SKM-1 (cell line): Measurements from ENCODE around the gene IPCEF1.

ENCODE experiments used
- DNase-seq: peaks from one replicate; lab custom pipeline; 2025; ENCODE audit not compliant: unreplicated experiment; lab: John Stamatoyannopoulos, UW

IPCEF1 gene

DNA sequence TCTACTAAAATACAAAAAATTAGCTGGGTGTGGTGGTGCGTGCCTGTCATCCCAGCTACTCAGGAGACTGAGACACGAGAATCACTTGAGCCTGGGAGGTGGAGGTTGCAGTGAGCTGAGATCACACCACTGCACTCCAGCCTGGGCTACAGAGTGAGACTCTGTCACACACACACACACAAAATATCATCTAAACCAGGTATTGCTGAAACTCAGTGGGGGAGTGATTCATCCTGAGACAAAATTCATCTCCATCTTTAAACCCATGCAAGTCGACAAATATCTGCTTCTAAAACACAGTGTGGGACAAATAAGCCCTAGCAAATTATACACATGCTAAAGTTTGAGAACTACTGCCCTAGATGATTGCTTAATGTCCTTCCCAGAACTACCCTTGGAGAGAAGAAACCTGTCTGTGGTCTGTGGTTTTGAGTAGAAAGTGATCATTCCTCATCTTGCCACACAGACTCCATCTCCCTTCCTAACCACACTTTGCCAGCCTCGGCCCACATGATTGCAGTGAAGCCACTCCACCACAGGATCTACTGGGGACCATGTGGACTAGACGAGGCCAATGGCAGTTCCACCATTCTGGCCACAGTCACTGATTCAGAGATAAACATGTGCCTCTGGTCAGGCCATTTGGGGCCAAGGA, 187.3 kb downstream of the IPCEF1 start:
- DNase-seq: peak; percentile 81

DNA sequence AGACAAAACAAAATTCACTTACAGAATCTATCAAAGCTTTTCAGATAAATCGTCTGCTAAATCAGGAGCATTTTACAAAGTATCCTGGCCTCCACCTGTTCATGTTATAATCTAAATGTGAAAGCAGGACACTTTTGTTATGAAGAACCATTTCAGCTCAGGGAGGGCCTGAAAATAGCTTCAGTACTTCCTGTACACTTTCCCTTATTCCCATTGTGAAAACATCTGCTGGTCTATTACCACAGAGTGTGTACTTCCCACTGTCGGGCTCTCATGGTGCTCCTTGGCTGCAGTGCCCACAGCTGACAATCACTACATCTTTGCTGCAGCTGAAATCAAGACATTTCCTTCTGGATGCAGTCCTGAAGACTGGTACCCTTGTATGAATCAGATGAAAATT, 189.5 kb downstream of the IPCEF1 start:
- DNase-seq: no peak

DNA sequence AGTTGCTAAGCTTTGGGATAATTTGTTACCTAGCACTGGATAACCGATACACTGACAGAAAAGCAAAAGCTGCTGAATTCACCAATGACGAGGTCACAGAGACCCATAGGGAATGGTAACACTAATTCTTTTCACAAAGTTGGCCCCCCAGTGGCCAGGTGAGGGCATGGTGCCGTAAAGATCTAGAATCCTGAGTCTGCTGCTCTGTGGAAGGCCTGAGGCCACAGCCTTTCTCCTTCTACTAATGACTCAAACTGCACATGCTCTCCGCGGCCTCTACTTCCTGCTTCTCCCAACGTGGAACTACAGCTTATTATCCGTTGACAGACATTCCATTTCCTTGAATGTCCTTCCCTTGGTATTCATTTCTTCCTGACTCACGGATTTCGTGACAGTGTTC, 190.5 kb downstream of the IPCEF1 start:
- no peak for DNase-seq

DNA sequence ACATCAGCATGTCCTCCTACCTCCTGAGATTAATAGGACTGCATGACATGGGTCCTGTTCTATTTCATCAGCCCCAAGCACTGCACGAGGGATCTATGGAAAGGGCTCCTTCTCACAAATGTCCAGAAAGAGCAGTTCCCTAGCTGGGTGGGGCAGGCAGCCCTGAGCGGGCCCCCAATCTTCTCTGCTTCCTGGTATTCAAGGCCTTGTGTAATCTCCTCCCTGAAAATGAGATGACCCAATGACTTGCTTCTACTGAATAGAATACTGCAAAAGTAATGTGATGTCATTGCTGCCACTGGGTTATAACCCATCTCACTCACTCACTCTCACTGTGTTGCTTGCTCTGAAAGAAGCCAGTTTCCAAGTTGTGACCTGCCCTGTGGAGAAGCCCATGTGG, 191.1 kb downstream of the IPCEF1 start:
- DNase-seq: no peak

DNA sequence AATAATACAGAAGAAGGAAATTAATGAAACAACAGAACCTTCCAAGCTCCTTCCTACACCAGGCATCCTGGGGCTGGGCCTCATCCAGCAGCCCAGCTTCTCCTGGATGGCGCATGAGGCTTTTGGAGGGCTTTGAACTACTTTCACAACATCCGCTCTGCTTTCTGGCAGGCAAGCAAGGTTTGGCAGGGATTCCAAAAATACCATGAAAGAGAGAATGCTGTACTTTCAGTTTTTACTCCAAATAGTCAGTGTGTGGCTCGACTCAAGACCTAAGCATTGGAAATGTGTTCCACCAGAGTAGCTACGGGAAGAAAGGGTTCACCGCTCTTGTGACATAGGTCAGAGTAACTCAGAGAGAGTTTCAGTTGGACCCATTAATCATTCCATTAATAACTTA, 192.2 kb downstream of the IPCEF1 start:
- DNase-seq: no peak

DNA sequence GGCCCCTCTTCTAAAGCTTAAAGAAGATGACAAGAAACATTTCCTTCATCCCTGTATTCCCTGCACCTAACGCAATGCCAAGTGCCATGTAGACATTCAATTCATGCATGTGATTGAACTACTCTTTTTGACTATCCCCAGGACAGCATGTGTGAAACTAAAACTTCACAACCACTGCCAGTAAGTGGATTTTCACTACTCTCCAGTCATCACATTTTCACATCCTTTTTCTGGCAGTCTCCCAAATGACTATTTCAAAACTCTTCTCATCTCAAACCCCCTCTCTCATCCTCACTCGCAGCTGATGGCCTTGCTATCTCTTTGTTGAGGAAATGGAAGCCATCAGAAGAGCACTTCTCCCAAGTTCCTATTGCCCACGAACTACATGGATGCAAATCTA, 194.9 kb downstream of the IPCEF1 start:
- no peak for DNase-seq

DNA sequence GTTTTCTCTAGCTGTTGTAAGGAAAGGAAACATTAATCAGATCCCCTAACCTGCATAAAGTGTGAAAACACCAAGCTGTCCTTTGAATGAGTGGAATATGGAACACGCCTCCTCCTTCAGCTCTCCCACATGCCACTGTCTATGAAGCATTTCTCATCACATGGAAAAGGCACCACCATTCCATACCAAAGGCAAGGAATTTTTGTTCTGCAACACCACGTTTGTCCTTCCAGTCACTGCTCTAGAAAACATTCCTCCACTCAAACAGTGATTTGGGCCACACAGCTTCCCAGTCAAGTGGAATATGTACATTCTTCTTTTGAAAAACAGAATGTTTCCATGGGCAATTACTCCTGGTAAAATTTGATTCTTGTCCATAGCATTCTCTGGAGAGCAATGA, 197.5 kb downstream of the IPCEF1 start:
- DNase-seq: no peak

DNA sequence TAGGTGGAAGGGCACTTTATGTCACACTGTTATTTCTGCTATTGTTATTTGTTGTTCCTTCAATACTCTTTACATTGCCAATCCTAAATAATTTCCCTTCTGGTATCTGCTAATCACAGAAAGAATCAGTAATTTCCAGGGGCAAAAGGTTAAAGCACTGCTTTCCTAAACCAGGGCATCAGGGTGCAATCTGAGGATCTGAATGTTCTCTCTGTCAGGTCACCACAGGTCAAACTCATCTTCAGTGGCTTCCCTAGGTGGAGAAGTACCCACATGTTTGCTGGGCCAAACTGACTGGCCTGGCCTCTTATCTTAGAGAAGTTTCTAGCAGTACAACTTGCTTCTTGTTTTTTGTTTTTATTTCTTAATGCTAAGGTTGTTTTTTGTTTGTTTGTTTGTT, 198.9 kb downstream of the IPCEF1 start:
- DNase-seq: no peak

DNA sequence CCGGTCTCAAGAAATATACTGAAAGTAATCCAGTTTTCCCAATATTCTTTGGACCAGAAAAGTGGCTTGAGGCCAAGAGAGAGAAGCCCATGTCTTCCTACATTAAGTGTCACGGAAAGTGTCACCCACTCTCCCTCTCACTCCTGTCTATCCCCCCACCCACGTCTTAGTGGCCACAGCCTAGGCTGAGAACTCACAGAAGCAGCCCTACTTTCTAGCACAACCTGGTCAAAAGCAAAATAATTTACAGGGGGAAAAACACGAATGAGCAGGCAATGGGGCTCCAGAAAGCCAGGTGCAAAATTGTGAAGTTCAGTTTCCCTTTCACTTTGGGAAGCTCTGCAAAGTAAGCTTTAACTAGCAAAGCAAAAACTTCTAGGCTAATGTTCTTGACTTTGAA, 199.5 kb downstream of the IPCEF1 start:
- no peak for DNase-seq

DNA sequence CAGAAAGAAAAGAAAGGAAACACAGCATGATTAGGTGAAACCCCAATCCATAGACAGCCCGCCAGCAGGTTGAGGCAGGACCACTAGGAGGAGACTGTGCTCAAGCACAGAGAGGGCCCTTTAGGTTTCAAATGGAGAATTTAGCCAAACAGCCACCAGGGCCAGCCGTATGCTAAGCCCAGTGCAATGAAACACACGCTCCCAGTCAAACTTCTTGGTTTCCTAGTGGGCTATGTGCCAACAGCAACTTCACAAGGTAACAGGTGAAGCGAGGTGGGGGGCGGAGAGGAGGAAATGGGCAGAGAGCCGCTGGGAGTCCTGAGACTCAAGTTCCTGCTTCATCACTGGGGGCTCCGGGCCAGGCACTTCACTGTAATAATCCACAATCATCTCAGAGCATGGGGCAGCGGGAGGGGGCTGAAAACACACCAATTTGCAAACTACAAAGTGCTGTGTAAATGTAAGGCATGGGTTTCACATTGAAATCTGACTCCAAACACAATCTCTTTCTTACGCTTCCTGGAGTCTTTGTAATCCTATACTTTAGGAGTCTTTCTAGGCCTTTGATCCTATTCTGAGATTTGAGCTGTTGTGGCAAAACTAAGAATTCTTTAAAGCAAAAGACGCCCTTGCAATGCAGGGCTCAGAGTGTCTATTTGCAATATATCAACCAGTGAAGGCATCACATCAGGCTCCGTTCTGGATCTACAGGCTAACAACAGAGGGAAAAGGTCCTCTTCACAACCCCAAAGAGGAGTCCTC, 200.3 kb downstream of the IPCEF1 start:
- DNase-seq: peak; percentile 28

DNA sequence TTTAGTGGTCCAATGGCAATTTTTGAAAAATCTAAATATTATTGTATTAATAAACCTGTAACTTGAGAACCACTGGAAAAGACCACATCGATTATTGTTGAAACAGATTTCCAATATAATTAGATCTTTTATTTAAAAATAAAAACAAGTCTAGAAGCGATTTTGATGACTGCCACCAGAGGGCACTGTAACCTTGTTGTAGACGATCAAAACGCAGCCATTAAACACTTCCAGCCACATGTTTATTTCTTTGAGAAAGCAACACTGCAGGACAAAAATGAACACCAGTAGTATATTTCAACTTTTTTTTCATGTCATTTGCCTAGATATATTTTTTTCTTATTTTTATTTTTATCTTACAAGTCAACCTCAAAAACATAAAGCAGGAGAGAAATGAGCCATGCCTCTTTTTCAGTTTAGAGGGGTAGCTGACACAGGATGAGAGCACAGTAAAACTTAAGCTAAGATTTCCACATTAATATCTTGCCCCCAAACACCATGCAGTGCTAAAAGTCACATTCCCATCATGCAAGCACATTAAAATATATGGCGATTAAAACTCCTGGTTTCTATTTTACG, 202.1 kb downstream of the IPCEF1 start:
- peak; percentile 61 for DNase-seq

DNA sequence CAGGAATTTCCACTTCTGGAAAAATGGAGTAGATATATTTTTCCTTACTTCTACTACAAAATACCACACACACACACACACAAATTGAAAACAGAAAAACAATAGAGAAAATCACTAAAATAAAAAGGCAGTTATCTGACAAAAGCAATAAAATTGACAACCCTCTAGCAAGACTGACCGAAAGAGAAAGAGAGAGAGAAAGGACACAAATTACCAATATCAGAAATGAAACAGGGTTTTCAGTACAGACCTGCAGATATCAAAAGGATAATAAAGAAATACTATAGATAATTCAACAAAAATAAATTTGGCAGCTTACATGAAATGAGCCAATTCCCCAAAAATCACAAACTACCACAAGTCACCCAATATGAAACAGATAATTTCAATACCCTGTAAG, 212.8 kb downstream of the IPCEF1 start:
- DNase-seq: no peak

DNA sequence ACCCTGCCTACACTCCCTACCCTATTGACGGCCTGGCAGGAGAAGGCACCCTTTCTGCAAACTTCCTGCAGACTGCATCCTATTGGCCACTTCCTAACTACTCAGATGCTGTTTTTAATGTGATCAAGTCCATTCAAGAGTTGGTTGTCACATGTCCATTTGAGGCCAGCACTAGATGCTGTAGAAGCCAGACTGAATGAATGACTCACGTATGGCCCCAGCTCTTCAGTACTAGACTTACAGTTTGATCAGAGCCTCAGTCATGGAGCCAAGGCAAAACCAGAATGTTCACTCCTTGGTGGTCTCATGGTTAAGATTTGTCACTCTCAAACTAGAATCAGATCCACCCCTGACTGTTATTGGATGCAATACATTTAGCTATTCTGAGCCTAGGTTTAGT, 215.9 kb downstream of the IPCEF1 start:
- DNase-seq: no peak

DNA sequence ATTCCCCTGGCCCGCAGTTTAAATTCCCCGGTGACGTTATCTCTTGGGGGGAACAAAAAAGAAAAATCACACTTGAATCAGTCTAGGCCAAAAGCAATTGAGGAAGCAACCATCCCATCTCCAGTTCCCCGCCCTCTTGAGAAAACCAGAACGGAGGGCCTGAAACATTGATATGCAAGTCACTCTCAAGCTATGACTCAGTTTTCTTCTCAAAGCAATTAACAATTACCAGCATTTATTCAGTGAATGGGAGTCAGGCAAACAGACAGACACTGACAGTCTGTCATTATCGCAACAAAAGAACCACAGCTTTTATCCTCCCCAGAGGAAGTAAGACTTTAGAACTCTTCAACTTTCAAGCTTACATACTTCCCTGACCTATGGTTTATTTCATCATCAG, 216.7 kb downstream of the IPCEF1 start:
- DNase-seq: peak; percentile 70

DNA sequence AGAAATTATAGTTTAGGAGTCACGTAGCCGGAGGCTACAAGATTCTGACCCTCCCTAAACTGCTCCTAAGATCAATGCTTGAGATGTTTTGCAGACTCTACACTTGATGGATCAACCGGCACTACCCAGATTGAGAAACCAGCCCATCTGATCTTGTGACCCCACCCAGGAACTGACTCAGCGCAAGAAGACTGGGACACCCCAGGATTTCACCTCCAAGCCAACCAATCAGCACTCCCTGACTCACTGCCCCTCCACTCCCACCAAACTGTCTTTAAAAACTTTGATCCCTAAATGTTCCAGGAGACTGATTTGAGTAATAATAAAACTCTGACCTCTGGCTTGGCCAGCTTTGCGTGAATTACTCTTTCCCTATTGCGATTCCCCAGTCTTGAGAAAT, 217.8 kb downstream of the IPCEF1 start:
- DNase-seq: no peak

DNA sequence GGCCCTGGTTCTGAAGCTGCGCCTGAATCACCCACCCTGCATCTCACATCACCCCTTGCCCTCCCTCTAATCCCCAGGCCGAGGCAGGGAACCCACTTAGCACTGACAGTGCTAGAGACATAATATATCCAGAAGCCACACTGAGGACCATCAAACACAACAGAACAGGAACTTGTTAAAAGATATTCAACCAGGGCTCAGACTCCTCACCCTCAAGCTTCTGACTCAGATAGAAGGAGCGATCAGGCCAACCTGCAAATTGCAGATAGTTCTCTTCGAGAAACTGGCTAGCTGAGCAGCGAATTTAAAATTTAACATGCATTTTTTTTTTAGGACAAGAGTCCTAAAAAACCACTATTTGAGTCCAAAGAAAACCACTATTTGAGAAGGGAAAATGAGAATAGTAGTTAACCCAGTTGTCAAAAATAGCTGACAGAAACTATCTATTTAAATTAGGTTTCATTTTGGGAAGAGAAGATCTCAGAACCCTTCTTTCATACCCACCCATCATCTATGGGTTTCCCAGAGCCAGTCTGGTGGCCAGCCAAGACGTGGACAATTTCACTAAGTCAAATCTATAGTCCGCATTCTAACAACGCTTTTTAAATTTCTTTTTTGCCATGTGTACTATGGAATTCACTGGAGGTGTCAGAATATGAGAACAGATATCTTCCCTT, 222.0 kb downstream of the IPCEF1 start:
- no peak for DNase-seq

DNA sequence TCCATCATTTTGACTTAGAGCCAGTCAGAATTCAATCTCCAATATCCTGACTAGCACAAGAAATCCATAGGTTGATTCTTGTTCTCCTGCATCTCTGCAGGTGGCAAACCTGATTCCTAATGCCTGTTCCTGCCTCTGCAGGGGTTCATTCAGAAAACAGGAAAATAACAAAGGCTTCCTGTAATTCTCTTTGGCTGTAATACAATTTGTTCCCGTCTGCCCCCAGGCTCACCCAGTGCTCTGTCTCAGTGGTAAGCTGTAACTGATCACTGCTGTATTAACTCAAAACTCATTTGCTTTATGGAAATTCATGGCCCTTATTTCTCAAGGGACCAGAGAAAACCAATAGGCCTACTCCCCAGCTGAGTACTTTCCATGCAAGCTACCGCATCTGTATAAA, 228.9 kb downstream of the IPCEF1 start:
- no peak for DNase-seq

DNA sequence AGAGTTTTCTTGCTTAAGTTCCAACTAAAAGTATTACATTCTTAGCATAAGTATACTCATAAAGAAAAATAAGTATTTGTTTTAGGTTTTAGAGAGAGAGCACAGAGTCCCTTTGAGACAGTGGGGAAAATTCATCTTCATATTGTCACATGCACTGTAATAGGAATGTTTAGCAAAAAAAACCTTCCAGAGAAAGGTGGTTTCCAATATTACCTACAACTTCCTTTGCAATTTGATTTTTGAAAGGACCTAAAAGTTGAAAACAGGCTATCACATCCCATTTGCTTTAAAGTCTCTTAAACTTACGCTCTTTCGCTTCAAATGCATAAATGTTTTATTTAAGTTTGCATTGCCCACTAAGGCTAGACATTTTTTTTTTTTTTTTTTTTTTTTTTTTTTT, 231.2 kb downstream of the IPCEF1 start:
- no peak for DNase-seq

DNA sequence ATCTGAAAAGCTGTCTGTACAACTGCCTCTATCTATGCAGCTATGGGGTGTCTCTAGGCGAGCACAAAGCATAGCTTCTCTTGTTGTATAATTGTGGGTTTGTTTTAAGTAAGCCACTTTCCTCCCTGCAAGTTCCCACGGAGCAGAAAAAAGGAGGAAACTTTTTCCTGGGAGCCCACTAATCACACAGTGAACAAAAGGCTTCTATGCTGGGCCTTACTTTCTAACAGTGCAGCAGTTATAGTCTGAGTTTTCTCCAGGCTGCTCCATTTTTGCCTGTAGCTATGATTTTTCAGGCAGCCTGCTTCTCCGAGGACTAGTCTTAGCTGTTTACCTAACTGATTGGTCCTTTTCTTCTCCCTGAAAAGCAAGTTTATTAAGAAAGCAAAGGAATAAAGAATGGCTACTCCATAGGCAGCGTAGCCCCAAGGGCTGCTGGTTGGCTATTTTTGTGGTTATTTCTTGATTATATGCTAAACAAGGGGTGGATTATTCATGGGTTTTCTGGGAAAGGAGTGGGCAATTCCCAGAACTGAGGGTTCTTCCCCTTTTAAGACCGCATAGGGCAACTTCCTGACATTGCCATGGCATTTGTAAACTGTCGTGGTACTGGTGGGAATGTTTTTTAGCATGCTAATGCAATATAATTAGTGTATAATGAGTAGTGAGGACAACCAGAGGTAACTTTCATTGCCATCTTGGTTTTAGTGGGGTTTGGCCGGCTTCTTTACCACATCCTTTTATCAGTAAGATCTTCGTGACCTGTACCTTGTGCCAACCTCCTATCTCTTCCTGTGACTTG, 233.2 kb downstream of the IPCEF1 start:
- DNase-seq: no peak

DNA sequence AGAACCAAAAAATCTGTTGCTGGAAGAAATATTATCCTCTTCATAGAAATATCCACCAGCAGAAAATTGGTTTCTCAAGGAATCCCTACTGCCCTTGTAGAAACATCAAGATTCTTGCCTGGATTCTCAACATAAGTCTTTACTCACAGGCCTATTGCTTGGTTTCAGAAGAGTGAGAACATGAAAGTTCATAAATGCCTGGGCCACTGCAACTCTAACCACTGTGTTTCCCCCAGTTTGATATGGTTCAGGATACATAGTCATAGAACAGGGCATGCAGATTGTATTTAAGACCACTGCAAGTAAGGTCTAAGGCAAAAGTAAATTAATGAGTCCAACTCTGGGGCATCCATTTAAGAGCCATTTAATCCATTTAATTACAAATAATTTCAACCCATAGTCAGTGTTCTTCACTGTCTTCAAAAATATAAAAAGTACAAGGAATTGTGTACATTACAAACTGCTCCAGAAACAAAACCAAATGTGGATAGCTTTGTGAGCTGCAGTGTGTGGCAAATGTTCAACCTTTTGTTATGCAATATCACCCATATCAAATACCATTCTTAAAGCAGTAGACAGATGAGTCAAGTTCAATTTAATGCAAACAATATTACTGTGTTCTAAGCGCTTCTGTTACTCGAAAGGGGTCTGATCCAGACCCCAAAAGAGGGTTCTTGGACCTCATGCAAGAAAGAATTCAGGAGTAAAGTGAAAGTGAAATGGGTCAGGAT, 234.2 kb downstream of the IPCEF1 start:
- no peak for DNase-seq

DNA sequence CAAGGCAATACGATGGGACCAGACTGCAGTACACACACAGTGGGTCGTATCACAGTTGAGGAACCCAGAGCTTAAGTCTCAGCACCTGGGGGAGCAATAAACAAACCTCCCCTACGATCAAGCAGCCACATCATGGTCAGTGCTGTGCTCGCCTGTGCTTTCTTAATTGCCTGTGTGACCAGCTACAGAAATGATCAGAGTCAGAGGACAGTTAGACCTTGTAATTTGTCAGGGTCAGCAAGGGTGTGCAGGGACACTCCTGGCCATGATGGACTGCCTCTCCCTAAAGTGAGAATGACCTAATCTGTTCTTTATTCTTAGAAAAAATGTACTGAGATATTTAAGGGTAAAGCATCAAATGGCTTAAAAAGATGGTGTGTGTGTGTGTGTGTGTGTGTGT, 239.1 kb downstream of the IPCEF1 start:
- DNase-seq: no peak
